NCI-H82 treated with DMSO at 0.1 percent for 48 hours (cell line): ENCODE results near the gene MAP2K3.
"Not testable (repeated sequence)": the region's sequence is repeated elsewhere in the genome, so short reads cannot be mapped to it uniquely, and the experiment has no call there.

Experiments
- DNase-seq: peaks from one replicate; lab custom pipeline; 2025; ENCODE audit not compliant: unreplicated experiment; lab: John Stamatoyannopoulos, UW

The MAP2K3 gene

DNA sequence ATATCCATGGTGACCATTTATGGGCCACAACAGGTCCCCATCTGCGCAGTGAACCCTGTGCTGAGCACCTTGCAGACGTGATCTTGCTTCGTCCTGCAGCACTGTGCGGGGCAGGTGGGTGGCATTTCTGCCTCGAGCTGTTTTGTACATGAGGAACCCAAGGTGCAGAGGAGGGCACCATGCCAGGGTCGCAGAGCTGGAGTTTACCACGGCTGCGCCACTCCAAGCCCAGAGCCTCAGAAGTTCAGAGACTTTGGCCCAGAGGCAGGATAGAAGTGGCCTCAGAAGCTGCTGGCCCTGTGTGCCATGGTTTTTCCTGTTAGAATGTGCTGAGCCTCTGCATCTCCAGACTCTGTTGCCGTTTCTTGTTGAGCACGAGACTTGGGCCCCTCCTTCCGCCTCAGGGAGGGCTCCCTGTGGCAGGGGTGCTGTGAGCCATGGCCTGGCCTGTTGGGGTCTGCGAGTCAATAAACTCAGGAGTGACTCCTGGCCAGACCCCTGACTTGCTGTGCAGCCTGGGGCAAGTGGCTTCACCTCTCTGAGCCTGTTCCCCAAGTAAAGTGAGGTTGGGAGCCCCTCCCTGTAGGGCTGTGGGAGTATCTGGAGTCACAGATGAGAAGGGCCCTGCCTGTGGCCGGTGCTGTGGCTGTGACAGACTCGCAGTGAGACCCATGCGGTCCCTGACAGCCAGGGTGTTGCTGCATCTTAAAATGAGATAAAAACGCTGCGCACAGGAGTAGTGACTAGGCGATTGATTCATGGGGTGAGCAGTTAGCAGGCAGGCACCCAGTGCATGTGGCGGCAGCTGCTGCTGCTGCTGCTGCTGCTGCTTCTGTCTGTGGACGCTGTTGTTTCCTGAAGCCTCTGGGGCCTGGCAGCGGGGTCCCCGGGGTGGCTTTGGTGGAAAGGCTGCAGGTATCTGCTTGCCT is 11.8 kb downstream of the MAP2K3 start:
- no peak for DNase-seq

DNA sequence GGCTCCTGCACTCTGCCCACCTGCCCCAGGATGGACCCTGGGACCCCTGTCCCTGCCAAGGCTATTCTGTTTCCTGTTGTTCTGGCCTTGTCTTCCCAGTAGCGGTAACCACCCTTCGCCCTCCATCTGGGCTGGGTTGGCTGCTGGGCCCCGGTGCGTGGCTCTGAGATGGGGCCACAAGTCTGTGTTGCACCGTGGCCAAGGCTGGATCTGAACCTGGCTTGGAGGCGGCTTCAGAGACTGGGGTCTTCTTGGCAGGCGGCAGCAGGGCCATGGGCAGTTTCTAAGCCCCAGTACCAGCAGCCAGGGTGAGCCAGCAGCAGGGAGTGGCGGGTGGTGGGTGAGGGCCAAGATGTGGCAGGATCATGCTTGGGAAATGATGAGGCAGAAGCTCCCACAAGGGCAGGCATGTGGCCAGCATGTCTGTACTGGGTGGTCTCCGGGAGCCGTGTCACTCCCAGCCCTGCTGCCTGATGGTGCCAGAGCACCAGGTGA is 12.6 kb downstream of the MAP2K3 start:
- no peak for DNase-seq

- no peak for DNase-seq
Observed at GRCh38 chr17:21297597-21297996, 13.1 kb downstream of the MAP2K3 start.

- no peak for DNase-seq
Observed at GRCh38 chr17:21298056-21298982, 13.8 kb downstream of the MAP2K3 start.

DNA sequence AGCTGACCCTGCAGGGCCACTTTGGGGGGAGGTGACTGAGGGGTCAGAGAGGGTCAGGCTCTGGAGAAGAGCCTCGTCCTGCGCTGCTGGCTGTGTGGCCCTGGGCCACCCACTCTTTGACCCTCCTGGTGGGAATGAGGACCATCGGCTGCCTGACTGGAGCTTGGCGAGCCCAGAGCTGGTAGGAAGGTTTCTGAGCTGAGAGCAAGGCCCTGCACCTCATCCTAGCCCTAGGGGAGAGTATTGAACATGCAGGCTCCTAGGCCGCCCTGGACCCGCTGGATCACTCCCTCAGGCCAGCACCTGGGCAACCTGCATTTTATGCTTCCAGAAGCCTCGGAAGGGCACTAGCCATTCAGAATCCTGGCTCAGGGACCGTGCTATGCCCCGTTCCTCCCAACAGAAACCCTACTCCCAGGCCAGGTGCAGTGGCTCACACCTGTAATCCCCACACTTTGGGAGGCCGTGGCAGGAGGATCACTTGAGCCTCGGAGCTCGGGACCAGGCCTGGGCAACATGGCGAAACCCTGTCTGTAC is 14.5 kb downstream of the MAP2K3 start:
- no peak for DNase-seq

DNA sequence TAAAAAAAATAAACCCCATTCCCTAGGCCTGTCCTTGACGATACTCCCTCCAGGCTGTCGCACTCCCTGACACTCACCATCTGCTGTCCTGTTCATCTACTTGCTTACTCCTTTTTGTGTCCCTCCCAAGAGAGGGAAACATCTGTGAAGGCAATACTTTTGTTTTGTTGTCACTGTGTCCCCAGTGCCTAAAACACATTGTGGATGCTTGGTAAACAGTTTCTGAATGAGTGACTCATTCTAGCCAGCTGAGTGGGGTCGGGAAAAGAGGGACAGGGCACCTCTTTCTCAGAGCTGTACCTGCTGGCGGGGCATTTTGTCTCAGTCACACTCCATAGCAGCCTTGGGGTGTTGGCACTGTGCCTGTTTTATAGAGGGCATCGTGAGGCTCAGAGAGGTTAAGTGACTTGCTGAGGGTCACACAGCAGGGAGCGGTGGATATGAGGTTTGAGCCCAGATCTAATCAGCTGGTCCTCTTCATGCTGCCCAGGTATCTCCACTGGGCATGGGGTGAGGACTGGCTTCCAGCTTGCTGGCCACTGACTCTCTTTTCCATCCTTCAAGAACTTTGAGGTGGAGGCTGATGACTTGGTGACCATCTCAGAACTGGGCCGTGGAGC is 15.6 kb downstream of the MAP2K3 start:
- DNase-seq: no peak

DNA sequence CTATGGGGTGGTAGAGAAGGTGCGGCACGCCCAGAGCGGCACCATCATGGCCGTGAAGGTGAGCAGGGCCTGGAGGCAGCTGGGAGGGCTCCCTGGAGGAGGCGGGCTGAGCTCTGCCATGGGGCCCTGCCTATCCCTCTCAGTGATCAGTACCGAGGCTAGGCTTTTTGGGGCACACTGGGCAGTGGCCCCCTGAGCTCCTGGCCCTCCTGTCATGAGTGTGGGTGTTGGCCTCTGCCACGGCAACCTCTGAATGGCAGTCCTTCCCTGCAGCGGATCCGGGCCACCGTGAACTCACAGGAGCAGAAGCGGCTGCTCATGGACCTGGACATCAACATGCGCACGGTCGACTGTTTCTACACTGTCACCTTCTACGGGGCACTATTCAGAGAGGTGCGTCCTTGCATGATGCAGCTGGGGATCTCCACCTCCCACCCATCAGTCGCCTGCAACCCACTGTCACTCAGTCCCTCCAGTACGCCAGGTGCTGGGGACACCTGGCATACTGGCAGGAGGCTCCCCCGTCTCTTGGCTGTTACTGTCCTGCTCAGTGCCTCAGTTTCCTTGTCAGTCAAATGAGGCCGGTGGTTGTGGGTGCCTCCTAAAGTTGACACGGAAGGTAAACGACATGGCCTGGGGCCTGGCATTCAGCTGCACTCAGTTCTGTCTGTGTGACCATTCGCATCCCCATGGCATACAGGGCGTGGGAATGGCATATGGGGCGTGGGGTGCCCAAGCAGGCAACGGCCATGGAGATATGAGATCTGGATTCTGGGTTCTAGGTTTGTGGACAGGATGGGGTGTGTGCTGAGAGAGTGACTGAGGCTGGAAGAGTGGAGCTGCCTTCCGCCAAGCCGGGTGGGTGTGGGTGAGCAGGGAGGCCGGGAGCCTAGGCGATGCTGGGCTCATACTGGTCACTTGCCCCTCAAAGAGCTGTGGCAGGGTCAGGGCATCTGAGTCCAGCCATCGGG is 16.4 kb downstream of the MAP2K3 start:
- no peak for DNase-seq

DNA sequence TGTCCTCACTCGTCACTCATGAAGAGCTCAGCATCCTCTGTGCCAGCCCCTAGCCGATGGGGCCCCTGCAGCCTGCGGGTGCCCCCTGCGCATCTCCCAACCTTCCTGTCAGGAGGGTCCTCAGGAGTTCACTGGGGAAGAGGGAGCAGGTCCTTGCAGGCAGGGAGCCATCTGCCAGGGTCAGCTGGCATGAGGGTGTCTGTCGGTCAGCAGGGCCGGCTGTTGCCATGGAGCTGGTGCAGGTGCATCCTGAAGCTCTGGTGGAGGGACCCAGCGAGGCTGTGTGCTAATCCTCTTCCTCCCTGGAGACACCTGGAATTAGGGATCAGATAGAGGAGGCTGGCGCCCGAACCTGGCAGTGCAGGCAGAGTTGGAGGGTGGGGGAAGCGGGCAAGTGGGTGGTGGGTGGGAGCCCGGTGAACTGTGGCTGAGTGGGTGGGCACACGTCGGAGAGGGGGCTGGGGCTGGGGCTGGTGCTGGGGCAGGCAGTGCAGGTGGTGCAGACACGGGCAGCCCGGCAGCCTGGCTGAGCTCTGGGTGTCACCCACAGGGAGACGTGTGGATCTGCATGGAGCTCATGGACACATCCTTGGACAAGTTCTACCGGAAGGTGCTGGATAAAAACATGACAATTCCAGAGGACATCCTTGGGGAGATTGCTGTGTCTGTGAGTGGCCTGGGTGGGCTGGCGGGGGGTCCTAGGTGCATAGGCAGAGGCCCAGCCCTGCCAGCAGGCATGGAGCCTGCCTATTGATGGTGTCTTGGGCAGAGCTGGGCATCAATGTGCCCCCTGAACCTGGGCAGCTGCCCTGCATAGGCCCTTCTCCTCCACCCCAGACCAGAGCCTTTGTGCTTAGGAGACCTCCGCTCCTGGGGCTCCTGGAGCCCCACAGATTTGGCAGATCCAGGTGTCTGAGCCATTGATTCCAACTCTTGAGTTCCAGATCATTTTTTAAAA is 17.4 kb downstream of the MAP2K3 start:
- no peak for DNase-seq

DNA sequence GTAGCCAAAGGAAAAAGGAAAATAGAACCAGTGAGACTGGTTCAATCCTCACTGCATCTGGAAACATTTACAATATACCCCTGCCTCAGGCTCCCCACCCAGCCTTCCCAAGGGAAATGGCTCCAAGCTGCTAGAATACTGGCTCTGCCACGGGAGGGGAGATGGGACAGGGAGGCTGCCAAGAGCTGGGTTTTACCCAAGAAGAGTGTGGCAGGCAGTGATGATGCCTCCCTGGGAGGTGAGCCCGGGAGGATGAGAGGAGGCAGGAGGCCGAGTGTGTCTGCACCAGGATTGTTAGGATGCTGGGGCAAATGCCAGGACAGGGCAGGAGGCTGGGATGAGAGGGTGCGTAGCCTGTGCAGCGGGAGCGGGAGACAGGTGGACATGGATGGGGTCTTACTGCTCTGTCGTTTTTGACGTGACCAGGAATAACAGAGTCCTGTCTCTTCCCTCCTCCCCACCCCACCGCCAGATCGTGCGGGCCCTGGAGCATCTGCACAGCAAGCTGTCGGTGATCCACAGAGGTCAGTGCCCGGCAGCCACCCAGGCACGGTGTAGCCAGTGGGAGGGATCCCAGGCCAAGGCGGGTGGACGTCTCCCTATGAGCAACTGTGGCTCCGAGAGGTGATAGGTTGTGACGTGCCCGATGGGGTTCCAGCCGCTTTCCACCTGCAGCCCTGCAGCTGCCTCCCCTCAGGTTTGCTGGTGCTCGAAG is 18.4 kb downstream of the MAP2K3 start:
- DNase-seq: no peak

DNA sequence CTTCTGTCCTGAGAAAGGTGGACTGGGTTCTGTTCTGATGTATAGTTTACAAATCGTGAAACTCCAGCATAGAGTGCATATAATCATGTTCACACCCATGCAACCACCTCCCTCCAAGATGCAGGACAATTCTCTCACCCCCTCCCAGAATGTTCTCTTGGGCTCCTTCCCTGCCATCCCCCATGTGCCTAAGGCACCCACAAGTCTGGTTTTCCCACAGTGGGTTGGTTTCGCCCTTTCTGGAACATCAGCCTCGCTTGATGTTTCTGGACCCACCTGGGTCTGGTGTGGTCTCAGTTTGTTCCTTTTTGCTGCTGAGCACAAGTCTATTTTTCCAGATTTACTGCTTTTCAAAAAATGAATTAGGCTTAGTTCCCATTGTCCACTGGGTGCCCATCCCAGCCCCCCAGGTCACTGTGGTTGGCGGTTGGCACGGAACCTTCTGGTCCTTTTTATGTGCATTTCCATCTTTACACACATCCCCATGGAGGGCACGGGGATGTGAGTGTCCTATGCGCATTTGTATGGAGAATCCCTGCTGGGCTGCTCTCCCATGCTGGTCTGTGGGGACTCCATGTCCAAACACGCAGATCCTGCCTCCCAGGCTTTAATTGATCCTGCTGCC is 19.0 kb downstream of the MAP2K3 start:
- no peak for DNase-seq

DNA sequence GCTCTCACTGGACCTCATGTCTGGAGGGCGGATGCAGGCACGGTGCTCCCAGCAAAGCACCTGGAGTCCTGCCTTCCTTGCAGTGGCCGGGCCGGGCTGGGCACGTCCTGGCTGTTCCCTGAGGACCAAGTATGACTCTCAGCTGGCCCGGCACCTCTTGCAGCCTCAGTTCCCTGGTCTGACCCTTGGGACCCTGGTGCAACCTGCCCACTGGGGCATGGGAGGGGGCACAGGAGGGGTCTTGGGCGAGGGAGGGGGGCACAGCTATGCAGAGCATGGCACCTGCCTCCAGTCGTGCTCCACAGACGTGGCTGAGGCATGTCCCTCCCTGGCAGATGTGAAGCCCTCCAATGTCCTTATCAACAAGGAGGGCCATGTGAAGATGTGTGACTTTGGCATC is 19.6 kb downstream of the MAP2K3 start:
- no peak for DNase-seq

- DNase-seq: not testable (repeated sequence)
Observed at GRCh38 chr17:21304551-21305151, 20.1 kb downstream of the MAP2K3 start.

GRCh38 chr17:21305431-21306180 is 21.1 kb downstream of the MAP2K3 start:
- not testable (repeated sequence) for DNase-seq

GRCh38 chr17:21306611-21307272 is 22.2 kb downstream of the MAP2K3 start:
- DNase-seq: not testable (repeated sequence)

DNA sequence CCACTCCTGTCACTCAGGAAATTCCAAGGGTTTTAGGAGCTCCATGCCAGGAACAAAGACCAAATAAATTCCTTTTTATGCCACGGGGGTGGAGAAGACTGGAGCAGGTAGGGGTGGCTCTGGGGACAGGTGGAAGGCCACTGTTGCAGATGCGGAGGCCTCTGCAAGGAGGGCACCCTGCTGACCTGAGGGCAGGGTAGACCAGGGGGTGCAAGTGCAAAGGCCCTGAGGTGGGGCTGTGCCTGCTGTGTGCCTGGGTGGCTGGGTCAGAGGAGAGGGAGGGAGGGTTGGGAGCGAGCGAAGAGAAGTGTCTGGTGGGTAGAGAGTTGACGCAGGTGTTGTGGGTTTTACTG is 22.7 kb downstream of the MAP2K3 start:
- DNase-seq: not testable (repeated sequence)

GRCh38 chr17:21308931-21309381 is 24.4 kb downstream of the MAP2K3 start:
- not testable (repeated sequence) for DNase-seq
